Psoas muscle (tissue), 8 donors: ENCODE data around the gene OR10G6. TPM values are rescaled to one million over a fixed set of nuclear protein-coding genes. Genes with fewer than 3 reads are reported as not detected.

ENCODE experiments used
- ATAC-seq, 4 donors: fragments of 200-7000 bp; cut with Tn5 transposase; one replicate each; pipeline ENCODE4 v1.9.1; 2020; ENCODE audit warnings: moderate library complexity in 3 of 4, mild to moderate bottlenecking in 2 of 4
- DNase-seq, 2 donors: peaks; one replicate each; pipeline ENCODE4 v3.0.0-alpha.2; 2020
- H3K27ac ChIP-seq: fragments of 200-600 bp; one replicate; pipeline ENCODE4 v1.8.0; 2022
- H3K27me3 ChIP-seq, 3 donors: fragments of 200-600 bp in 1 of 3; one replicate each; pipeline versions ENCODE4 v1.6.1 to v1.8.0; 2013 to 2022; ENCODE audit warnings: low read length in 2 of 3, mild to moderate bottlenecking in 2 of 3, moderate library complexity in 1 of 3; ENCODE audit not compliant: insufficient read depth in 3 of 3
- H3K36me3 ChIP-seq, 2 donors: fragments of 200-600 bp in 1 of 2; one replicate each; pipeline versions ENCODE4 v1.6.1 to v1.8.0; 2013 to 2022; ENCODE audit warnings: low read depth in 1 of 2, mild to moderate bottlenecking in 1 of 2, moderate library complexity in 1 of 2; ENCODE audit not compliant: insufficient read depth in 1 of 2
- H3K4me1 ChIP-seq: fragments of 200-600 bp; one replicate; pipeline ENCODE4 v1.8.0; 2022
- H3K4me3 ChIP-seq: fragments of 200-600 bp; one replicate; pipeline ENCODE4 v1.8.0; 2022; ENCODE audit warnings: mild to moderate bottlenecking
- H3K9me3 ChIP-seq: fragments of 200-600 bp; one replicate; pipeline ENCODE4 v1.8.0; 2022
- CTCF ChIP-seq: fragments of 200-600 bp; IDR thresholded peaks from one replicate; pipeline ENCODE4 v1.8.0; 2022; ENCODE audit warnings: antibody characterized with exemption
- WGBS, 3 donors: extraction: QIAGEN DNeasy Blood & Tissue Kit; methylation state at CpG; one replicate each; pipeline versions ENCODE4 v1.1.6 to v1.1.7; 2013; 5-methylcytosine and 5-hydroxymethylcytosine counted together
- intact Hi-C, 2 donors: fragments of 100-400 bp; cut with DNase I; formaldehyde crosslinking; loops; one replicate each; pipeline versions ENCODE4 v1.11.0 to v1.14.2; 2022
- polyA plus RNA-seq, 3 donors: library from polyadenylated mRNA; stranded (reverse); fragments of 200-250 nt; gene quantifications; one replicate each; pipeline ENCODE4 v1.2.3, GENCODE V29; 2013
- total RNA-seq, 4 donors: library from RNA; stranded (reverse); fragmentation: NEBNext Ultra II Directional in 2 of 4; extraction: Animal tissue kit (Norgen Biotek cat#: 25700) in 2 of 4; gene quantifications; one replicate each; pipeline versions ENCODE4 v1.2.1 to v1.2.4, GENCODE V29; 2021 to 2023
- donor health status: healthy with polysubstance abuse.
- donor health status: DM: no; HTN: no; CAD: no; lungs with moderate emphysema.
- donor health status: Bipolar disorder and iron deficiency.
- donor health status: healthy.
- donor health status: DM: yes; HTN: yes; CAD: no.
- donor health status: DM: no; HTN: no; CAD: no.
- donor health status: DM: no; HTN: no; CAD: no.
- donor health status: DM: yes; HTN: yes; CAD: no.

OR10G6 gene
- total and polyA plus RNA-seq, 7 donors, result not detected

GRCh38 chr11:123945132-123945531, 49.8 kb downstream of the OR10G6 start:
- no peak for DNase-seq
- no peaks in the 10 kb centered on the region for H3K27me3 ChIP-seq
- H3K36me3 ChIP-seq, result no peaks in the 10 kb centered on the region
- 76 to 100% (median 82%) methylated on average over 1 of the region's 1 CpG for WGBS, 3 donors
- H3K9me3 ChIP-seq, result no peaks in the 10 kb centered on the region
- TF ChIP-seq CTCF, result no peak
- intact Hi-C loops, result no loop called here
- H3K4me3 ChIP-seq, result no peak overlapping the region
- H3K27ac ChIP-seq, result no peak overlapping the region
- no peak for ATAC-seq
- H3K4me1 ChIP-seq, result no peaks in the 10 kb centered on the region

Other genes with a start within 250 kb of the OR10G6 start
- gene OR6X1, start 240.6 kb downstream of the OR10G6 start, total RNA-seq, result not detected
- gene OR6X1, start 240.6 kb downstream of the OR10G6 start, polyA plus RNA-seq, result not detected
- not detected for gene OR6M1, start 188.8 kb downstream of the OR10G6 start, total RNA-seq
- not detected for gene OR6M1, start 188.8 kb downstream of the OR10G6 start, polyA plus RNA-seq
- not detected for gene TMEM225, start 109.5 kb downstream of the OR10G6 start, total RNA-seq
- gene TMEM225, start 109.5 kb downstream of the OR10G6 start, polyA plus RNA-seq, result not detected
- gene OR8D4, start 93.0 kb downstream of the OR10G6 start, total RNA-seq, result not detected
- not detected for gene OR8D4, start 93.0 kb downstream of the OR10G6 start, polyA plus RNA-seq
- not detected for gene OR4D5, start 55.5 kb downstream of the OR10G6 start, total RNA-seq
- not detected for gene OR4D5, start 55.5 kb downstream of the OR10G6 start, polyA plus RNA-seq
- not detected for gene OR6T1, start 51.3 kb downstream of the OR10G6 start, total RNA-seq
- gene OR6T1, start 51.3 kb downstream of the OR10G6 start, polyA plus RNA-seq, result not detected
- not detected for gene OR10S1, start 17.4 kb downstream of the OR10G6 start, total RNA-seq
- not detected for gene OR10S1, start 17.4 kb downstream of the OR10G6 start, polyA plus RNA-seq
- gene OR10G4, start 17.8 kb upstream of the OR10G6 start, total RNA-seq, result not detected
- gene OR10G4, start 17.8 kb upstream of the OR10G6 start, polyA plus RNA-seq, result not detected
- not detected for gene OR10G9, start 27.9 kb upstream of the OR10G6 start, total RNA-seq
- gene OR10G9, start 27.9 kb upstream of the OR10G6 start, polyA plus RNA-seq, result not detected
- not detected for gene OR10G8, start 31.6 kb upstream of the OR10G6 start, total RNA-seq
- not detected for gene OR10G8, start 31.6 kb upstream of the OR10G6 start, polyA plus RNA-seq
- gene OR10G7, start 46.2 kb upstream of the OR10G6 start, total RNA-seq, result not detected
- not detected for gene OR10G7, start 46.2 kb upstream of the OR10G6 start, polyA plus RNA-seq
- 1 to 10 TPM; 3.4 to 6.7 (median 4.8) TPM for gene VWA5A, start 120.3 kb upstream of the OR10G6 start, total RNA-seq
- 1 to 10 TPM; 1.2 to 2.0 (median 1.3) TPM for gene VWA5A, start 120.3 kb upstream of the OR10G6 start, polyA plus RNA-seq
- gene OR10D3, start 188.2 kb upstream of the OR10G6 start, total RNA-seq, result not detected
- not detected for gene OR10D3, start 188.2 kb upstream of the OR10G6 start, polyA plus RNA-seq
- not detected for gene OR8G1, start 245.9 kb upstream of the OR10G6 start, total RNA-seq
- gene OR8G1, start 245.9 kb upstream of the OR10G6 start, polyA plus RNA-seq, result not detected